Measurements from ENCODE around the gene TIMMDC1.
A peak's percentile ranks its signal among the peaks of the same experiment; 100 is the strongest.

Gene TIMMDC1

GRCh38 chr3:119463171-119464169 lies 34.9 kb upstream of the TIMMDC1 start, which contains the start of gene TMEM39A:
Gene TMEM39A, minus strand, starts transcription at chr3:119463615. Its CDS starts 1,541 bp downstream, at chr3:119462074.
- no peaks in the 10 kb centered on the region for H3K9me3 ChIP-seq (ENCODE audit: control insufficient read depth, insufficient read depth, low read depth, low read length)
- no peaks in the 10 kb centered on the region for H3K4me1 ChIP-seq (ENCODE audit: control insufficient read depth, insufficient read depth, low read length)
- peak within 1 kb of the TSS; percentile 11; the same call in 1 of the 2 replicates for H3K27ac ChIP-seq (ENCODE audit: extremely low read depth, low read depth, low read length)
- ChIA-PET POLR2A (interaction anchor here (0.6 to 4.0 kb wide), 10 partner anchors 13 to 631 kb away, joined by 3 to 39 read pairs (median 4); partner anchors contain the start of genes ARHGAP31, B4GALT4, GSK3B and TIMMDC1), CTCF (interaction anchor here (0.6 kb wide), 1 partner anchor 217 kb away, joined by 3 read pairs; no protein-coding TSS in a partner anchor)
- H3K4me3 ChIP-seq (ENCODE audit: low read depth, low read length) = peak within 1 kb of the TSS; percentile 70
- H3K36me3 ChIP-seq (ENCODE audit: control insufficient read depth in 2 of 2, insufficient read depth in 1 of 2, low read length in 2 of 2) = peaks cover 21 to 35% of the 10 kb centered on the region in 2 experiments
- TF ChIP-seq SP3 (tag by site-specific recombination; IDR thresholded peaks at IDR 0.05) (peak; percentile 56; the same call in 1 of the 2 replicates), REPIN1 (tag by site-specific recombination; IDR thresholded peaks at IDR 0.05; ENCODE audit: low read depth) (no peak), ZNF280D (tag by site-specific recombination; IDR thresholded peaks at IDR 0.05) (no peak), ATF2 (tag by site-specific recombination; IDR thresholded peaks at IDR 0.05; ENCODE audit: low read depth) (peak; percentile 99), PATZ1 (tag by site-specific recombination; IDR thresholded peaks at IDR 0.05) (peak; percentile 89), ZNF514 (tag by site-specific recombination; IDR thresholded peaks at IDR 0.05) (no peak), ZNF701 (tag by site-specific recombination; IDR thresholded peaks at IDR 0.05) (no peak), GLIS2 (tag by site-specific recombination; IDR thresholded peaks at IDR 0.05) (no peak), MEIS1 (CRISPR knock-in tag; IDR thresholded peaks at IDR 0.05; ENCODE audit: borderline replicate concordance) (no peak), ZNF202 (tag by site-specific recombination; IDR thresholded peaks at IDR 0.05; ENCODE audit: borderline replicate concordance) (no peak), ZNF621 (tag by site-specific recombination; IDR thresholded peaks at IDR 0.05) (no peak), ZNF777 (tag by site-specific recombination; IDR thresholded peaks at IDR 0.05; ENCODE audit: borderline replicate concordance) (no peak), ZNF157 (tag by site-specific recombination; IDR thresholded peaks at IDR 0.05) (no peak), ZNF707 (tag by site-specific recombination; IDR thresholded peaks at IDR 0.05) (no peak), ZNF580 (tag by site-specific recombination; IDR thresholded peaks at IDR 0.05) (peak; percentile 83), ZNF654 (tag by site-specific recombination; IDR thresholded peaks at IDR 0.05; ENCODE audit: low read depth) (no peak), ZNF596 (tag by site-specific recombination; IDR thresholded peaks at IDR 0.05) (no peak), ZNF341 (tag by site-specific recombination; IDR thresholded peaks at IDR 0.05; ENCODE audit: low read depth) (0 out of 2 replicates have a peak, but pooled peaks have one; percentile 15), ZNF366 (tag by site-specific recombination; conservative IDR thresholded peaks at IDR 0.05) (no peak), ZNF626 (tag by site-specific recombination; IDR thresholded peaks at IDR 0.05) (no peak), ZNF416 (tag by site-specific recombination; IDR thresholded peaks at IDR 0.05) (no peak), ZNF776 (tag by site-specific recombination; IDR thresholded peaks at IDR 0.05; ENCODE audit: borderline replicate concordance) (no peak), SCRT2 (tag by site-specific recombination; IDR thresholded peaks at IDR 0.05) (no peak), ZNF133 (tag by site-specific recombination; IDR thresholded peaks at IDR 0.05) (no peak)
- TF ChIP-seq, protein P1, sequence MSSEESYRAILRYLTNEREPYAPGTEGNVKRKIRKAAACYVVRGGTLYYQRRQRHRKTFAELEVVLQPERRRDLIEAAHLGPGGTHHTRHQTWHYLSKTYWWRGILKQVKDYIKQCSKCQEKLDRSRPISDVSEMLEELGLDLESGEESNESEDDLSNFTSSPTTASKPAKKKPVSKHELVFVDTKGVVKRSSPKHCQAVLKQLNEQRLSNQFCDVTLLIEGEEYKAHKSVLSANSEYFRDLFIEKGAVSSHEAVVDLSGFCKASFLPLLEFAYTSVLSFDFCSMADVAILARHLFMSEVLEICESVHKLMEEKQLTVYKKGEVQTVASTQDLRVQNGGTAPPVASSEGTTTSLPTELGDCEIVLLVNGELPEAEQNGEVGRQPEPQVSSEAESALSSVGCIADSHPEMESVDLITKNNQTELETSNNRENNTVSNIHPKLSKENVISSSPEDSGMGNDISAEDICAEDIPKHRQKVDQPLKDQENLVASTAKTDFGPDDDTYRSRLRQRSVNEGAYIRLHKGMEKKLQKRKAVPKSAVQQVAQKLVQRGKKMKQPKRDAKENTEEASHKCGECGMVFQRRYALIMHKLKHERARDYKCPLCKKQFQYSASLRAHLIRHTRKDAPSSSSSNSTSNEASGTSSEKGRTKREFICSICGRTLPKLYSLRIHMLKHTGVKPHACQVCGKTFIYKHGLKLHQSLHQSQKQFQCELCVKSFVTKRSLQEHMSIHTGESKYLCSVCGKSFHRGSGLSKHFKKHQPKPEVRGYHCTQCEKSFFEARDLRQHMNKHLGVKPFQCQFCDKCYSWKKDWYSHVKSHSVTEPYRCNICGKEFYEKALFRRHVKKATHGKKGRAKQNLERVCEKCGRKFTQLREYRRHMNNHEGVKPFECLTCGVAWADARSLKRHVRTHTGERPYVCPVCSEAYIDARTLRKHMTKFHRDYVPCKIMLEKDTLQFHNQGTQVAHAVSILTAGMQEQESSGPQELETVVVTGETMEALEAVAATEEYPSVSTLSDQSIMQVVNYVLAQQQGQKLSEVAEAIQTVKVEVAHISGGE (tag by site-specific recombination; conservative IDR thresholded peaks at IDR 0.05; ENCODE audit: low read depth) = peak; percentile 80
